HG03457 (cell line): ENCODE measurements around the gene NOBOX.
"Not testable (repeated sequence)": the region's sequence is repeated elsewhere in the genome, so short reads cannot be mapped to it uniquely, and the experiment has no call there.

ENCODE experiments used
- ATAC-seq: cut with Tn5 transposase; IDR thresholded peaks from one replicate; pipeline ENCODE4 v1.9.1; 2021; ENCODE audit warnings: moderate number of reproducible peaks; ENCODE audit not compliant: unreplicated experiment

NOBOX gene

DNA sequence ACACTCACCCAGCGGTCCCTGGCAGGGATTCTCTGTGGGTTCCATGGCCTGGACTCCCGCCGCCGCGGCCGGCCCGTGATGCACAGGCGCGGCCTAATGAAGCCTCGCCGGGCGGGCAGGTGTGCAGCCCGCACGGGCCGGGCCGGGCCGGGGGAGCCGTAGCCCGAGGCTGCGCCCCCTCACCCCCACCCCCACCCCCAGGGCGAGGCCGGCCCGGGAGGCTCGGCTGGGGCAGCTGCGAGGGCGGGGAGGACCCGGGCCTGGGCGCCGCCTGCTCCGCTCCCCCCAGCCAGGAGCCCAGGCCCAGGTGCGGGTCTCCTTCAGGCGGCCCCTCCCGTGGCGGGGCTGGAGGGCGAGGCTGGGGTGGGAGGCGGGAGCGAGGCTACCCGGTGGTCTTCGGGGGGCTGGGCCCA lies at the start of gene NOBOX:
NOBOX (minus strand) TSS at position 45 of the 413 bp plus-strand sequence.
- ATAC-seq: no peak

DNA sequence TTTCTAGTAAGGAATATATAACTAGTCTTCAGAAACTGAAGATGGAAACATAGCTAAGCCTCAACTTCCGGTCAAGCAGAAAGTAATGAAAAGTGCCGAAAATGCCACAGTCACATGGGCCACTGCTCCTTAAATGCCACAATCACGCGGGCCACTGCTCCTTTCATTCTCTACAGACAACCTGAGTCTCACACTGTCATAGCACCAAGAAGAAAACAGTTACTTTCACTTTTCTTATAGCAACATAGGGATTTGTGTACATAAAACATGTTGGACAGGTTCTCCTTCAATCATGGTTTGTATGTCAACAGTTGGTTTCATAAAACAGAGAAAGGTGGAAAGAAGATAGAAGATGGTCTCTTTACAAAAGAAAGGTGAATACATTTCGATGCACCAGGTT lies 48.6 kb upstream of the NOBOX start:
- ATAC-seq: no peak

DNA sequence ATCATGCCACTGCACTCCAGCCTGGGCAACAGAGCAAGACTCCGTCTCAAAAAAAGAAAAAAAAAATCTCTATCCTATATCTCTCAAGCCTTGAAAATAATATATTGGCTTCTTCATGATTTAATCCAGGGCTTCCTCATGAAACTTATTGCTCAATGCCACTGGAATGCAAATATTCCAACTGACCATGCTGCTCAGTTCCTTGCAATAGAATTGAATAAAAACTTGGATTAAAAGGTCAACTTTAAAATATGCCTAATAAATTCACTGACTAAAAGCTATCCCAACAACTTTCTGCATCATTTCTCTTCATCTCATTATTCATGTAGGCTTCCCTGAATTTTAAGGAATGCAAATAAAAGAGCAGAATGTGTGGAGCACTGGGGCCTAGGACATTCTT lies 42.1 kb upstream of the NOBOX start:
- ATAC-seq: no peak

DNA sequence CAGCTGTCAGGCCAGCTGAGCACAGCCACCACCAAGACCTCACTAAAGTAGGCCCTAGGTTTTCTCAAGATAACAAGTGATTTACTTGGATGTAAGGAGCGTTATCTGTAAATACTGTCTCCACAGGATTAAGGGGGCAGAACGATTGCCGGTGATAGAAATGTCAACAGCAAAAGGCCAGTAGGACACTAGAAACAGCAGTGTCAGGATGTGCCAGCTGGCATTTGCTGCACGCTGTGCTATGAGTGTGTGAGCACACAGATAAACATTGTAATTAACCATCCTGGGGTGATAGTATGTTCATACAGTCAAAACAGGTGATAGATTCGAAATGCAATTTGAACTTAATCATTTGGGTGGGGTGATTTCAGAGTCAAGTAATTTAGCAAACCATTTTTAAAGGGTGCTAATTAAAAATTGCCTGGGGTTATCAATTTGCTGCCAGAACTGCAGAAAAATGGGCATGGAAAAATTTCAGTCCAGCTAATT lies 36.3 kb upstream of the NOBOX start:
- ATAC-seq: no peak

DNA sequence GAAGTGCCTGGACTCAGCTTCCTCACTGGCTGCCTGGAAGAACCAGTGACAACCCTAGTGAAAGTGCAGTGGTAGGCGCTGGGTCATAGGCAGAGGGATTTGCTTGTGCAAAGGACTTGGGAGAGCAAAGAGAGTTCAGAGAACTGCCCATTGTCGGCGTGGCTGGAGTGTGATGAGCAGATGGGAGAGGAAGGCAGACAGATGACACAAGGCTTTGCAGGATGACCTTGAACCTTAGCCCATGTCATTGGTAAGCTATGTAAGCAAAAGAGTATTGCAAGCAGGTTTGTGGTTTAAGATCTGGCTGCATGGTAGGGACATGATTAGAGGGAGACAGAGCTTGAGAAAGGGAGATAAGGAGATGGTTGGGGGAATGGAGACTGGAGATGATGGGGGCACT lies 35.3 kb upstream of the NOBOX start:
- ATAC-seq: no peak

DNA sequence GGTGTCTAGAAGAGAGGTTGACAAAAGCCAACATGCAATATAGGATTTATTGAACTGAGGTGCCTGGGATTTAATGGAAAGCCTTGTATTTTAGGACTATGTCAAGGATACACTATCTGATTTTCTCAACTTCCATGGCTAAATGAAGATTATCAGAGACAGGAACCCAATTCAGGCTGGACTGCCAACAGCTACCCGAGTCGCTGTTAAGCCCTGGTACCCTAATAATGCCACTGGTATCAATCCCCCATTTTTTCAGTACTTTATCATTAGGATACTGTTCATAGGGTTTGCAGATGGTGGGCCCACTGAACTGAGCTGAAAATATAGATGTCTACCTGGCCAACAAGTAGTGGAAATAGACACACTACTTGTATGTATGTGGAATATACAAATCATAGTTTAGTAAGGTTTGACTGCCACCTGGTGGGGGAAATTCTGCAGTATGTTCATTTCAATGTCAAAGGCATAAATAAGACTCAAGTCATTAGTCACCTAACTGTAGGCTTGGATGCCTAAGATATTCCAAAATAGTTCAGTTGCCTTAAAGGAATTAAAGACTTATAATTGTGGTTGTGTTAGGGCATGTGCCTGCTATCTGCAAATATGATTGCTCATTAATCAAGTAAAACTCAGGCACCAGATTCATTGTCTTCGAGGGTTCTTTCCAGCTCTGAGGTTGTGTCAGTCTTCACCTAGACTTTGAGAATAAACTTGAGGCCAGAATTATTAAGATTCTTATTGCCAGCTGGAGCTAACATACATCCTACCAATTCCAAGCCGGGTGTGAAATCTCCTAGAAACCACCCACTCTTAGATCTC lies 34.1 kb upstream of the NOBOX start:
- ATAC-seq: peak; percentile 74

DNA sequence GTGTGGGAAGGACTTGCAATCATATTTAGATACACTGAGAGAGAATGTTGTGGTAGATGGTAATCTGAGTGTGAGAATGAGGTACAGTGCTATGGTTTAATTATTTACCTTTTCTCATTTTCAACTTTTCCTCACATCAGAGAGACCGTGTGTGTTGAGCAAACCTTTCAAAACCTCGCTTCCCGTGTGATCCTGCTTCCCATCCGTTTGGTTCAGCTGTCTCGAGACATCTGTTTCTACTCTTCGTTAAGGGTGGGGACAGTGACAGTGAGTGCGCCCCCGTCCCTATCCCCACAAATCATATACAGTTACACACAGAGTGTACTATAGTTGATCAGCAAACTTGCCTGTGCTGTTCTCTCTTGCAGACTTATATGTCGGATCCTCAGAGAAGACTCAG lies 33.0 kb upstream of the NOBOX start:
- ATAC-seq: no peak

DNA sequence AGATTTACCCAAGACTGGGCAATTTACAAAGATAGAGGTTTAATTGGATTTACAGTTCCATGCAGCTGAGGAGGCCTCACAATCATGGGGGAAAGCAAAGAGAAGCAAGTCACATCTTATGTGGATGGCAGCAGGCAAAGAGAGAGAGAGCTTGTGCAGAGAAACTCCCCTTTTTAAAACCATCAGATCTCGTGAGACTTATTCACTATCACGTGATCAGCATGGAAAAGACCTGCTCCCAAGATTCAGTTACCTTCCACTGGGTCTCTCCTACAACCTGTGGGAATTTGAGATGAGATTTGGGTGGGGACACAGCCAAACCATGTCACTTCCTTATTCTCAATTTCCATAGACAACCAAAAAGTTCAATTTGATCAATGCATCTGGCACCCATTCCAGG lies 24.9 kb upstream of the NOBOX start:
- ATAC-seq: no peak

DNA sequence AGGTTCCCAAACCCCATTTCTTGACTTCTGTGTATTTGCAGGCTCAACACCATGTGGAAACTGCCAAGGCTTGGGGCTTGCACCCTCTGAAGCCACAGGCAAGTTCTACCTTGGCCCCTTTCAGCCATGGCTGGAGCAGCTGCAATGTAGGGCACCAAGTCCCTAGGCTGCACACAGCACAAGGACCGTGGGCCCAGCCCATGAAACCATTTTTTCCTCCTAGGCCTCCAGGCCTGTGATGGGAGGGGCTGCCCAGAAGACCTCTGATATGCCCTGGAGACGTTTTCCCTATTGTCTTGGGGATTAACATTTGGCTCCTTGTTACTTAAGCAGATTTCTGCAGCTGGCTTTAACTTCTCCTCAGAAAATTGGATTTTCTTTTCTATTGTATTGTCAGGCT lies 24.0 kb upstream of the NOBOX start:
- ATAC-seq: not testable (repeated sequence)

DNA sequence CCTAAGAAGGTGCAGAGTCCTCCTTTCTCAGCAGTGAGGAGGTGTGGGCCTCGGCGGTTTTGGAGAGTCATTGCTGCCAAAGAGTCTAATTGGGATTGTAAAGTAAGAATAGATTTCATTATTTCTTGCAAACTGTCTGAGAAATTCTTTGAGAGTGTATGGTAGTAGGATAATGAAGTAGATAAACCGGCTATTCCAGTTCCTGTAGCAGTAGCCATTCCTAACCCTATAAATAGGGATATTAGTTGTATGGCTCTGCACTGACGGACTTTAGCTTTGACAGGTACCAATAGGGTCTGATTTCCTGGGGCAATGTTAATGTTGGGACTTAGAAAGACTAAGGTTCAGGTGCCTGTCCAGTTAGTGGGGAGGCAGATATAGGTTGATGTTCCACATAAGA lies 15.4 kb upstream of the NOBOX start:
- not testable (repeated sequence) for ATAC-seq

DNA sequence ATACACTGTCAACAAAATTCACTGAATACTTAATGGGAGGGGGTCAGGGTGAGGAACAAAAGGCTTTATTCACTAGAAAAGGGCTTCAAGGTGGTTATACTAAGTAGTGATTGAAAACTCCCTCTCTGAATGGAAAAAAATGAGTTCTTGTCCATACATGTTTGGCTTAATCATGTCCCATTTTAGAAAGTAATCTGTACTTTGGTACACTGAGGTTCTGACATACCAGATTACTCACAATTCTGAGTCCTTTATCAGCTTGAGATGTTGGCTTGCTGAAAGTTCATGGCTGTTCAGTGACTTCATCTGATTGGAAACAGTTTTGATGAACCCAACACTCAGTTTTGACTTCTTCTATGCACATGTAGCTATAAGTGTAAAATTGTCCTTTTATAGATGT lies 12.8 kb upstream of the NOBOX start:
- ATAC-seq: no peak

DNA sequence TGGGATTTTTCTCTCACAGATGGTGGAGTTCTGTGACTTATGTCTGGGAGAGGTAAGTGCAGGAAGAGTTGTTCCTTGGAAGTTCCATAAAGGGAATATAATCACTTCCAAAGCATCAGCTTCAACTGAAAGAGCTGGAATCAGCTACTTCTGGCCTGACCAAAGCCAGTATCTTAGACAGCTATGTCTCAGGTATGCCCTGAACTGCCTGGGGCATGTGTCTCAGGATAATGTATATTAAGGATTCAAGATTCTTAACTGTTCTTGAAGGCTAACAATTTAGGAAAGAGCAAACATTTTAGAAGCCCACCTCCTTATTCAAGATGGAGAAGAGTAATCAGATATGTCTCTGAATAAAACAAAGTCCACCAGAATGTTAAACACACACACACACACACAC lies 12.4 kb upstream of the NOBOX start:
- ATAC-seq: no peak

DNA sequence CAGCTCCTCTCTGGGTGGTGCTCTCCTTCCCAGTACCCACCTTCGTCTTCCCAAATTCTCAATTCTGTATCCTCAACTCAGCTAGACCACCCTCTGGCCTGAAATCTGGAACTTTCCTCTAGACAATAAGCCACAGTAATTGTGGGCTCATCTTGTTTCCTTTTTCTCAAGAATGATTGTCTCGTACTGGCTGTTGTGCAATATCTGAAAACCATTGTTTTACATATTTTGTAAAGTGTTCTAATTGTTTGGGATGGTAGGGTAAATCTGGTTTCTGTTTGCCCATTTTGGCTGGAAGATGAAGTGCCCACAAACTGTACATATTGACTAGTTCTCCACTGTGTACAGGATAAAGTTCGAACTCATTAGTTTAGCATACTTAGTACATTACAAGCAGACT lies 11.3 kb upstream of the NOBOX start:
- no peak for ATAC-seq

DNA sequence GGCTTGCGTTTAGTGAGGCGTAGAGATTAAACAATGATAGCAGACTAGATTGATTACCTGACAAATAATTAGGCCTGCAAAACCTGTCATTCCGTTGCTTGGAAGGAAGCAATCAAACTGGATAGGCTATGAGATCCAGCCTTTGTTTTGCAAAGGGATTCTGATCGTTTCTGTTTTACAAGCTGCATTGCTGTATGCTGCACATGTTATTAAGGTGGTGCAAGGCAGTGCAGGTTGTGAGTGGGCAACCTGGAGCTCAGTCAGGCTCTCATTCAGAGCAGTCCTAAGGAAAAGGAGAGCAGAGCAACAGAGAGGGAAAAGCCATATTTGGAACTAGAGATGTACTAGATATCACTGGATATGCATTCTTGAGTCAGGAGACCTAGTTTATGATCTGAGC lies 6.9 kb upstream of the NOBOX start:
- no peak for ATAC-seq

DNA sequence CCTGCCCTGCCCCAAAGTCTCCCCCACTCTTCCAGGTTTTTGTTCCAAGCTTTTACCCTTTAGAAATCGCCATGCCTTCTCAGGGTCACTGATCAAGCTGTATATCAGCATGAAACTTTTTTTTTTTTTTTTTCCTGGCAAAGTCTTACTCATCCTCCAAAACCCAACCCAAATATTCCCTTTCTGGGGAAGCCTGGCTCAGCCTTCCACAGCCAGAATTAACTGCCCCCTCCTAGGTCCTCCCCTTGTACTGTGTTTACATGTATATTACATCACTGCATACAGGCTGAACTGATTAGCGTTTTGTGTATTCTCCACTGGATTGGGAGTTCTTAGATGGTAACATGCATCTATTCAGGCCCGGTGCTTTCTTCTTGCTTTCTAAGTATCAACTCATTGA lies 4.6 kb upstream of the NOBOX start:
- ATAC-seq: no peak

DNA sequence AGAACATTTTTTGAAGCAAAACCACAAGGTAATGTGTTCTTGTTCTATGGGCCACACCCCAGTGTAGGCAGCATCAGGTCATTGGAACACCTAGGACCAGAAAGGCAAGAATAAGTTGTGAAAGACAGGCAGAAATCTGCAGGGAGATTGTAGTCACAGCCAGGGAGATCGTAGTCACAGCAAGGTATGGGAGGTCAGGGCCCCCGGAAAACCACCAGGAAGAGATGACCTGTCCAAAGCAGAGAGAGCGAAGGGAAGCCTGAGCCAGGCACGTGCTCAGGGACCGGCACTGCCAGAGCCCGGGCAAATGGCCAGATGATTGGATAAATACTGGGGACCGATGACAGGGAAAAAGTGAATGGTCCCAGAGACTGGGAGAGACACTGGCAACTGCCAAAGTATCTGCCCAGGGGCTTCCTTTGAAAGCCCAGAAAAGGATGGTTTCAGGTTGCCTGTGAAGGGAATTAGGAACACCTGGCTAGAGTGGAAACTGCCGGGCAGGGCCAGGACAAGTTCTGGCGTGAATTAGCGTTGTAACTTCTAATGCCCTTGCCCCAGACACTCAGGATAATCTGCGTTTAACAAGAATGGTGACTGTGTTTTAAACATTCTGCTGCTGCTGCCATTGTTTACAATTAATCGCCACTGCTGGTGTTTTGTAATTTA lies 3.9 kb upstream of the NOBOX start:
- no peak for ATAC-seq

DNA sequence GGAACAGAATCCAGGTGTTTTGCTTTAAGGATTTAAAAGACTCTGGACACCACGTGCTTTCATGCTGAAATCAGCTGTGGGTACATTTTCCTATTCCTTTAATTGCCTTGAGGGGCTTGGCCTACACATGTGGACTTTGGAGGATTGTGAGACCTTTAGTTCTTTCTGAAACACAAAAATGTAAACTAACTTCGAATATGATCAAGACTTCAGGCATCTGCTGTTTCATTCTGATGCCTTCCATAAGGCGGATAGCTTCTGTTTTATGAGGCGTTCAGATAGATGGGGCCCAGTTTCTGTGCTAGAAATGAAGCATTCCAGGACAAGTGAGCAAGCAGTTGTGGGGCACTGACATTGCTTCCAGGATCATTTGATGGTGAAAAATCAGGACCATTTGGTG lies 1.5 kb upstream of the NOBOX start:
- no peak for ATAC-seq

DNA sequence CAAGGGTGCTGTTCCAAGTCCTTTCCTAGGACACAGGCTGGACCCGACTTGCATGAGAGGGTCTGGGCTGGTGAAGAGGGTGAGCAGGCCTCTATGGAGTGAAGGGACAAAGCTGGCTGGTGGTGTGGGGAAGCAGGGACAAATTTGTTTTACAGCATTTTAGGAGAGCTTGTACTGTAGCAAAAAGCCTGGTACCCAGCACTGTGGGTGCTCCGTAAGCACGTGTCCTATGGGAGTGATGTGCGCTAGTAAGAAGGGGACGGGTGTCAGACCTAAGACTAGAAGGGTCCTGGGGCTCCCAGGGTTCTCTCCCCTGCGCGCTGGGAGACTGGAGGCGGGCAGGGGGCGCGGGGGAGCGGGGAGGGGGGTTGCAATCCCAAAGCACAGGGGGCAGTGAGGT lies 391 bp downstream of the NOBOX start:
- no peak for ATAC-seq

DNA sequence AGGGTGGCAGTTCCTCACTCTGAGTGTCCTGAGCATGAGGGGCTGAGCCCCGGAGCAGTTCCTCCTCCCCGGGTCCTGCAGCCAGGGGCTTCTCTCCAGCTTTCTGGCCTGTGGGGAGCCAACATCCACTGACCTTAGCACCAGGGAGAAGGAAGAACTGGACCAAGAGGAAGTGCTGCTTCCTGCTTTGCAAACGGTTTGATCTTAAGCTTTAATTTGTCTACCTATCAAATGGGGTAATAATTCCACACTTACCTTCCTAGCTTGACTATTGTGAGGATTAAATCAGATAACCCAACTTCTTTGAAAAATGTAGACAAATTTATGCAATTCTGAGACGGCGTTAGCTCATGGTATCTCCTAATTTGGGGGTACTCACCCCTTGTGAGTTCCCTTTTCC lies 2.0 kb downstream of the NOBOX start:
- no peak for ATAC-seq

DNA sequence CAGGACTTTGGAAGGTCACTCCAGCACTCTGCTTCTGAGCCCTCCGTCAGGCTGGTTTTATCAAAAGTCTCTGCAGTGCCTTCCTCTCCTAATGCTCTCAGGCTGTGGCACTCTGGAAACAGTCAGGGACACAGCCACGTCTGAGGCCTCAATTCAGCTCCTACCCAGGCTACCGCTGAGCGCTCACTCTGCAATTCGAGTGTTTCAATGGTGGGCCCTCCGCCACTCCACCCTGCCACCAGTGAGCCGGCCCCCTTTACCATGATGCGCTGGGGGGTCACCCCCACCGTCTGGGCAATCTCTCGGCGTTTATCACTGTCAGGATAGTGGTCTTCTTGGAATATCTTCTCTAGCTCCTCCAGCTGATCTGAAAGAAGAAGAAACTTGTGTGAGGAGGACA lies 3.5 kb downstream of the NOBOX start:
- ATAC-seq: no peak

DNA sequence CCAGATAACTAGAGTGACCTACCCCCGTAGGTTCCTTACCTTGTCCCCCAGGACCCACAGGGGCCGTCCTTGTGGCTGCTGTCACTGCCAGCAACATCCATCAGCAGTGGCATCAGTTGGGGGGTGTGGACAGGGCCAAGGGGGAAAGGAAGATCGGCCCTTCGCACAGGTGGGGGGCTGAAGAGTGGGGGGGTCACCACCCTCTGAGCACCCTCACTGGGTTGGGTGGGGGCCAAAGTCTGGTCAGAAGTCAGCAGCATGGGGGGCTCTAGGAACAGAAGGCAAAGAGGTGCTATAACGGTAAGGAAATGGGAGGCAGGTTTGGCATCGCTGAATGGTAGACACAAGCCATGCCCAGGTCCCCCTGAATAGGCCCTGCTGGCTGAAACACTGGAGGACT lies 4.6 kb downstream of the NOBOX start:
- ATAC-seq: no peak

DNA sequence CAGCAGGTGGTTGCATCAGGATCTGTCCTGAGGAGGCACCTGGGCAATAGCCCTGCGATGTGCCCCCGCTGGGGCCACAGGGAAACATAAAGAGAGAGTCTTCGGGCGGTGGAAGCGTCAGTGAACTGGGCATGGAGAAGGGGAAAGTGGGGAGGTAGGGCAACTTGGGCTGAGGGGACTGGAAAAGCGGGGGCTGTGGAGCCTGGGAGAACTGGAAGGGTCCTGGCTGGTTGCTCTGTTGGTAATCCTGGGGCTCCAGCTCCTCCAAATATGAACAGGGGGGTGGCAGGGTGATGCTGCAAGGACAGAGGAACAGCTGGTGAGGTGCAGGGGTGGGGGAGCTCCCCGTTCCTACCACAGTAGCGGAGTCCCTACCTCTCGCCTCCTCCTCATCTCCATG lies 5.2 kb downstream of the NOBOX start:
- no peak for ATAC-seq

DNA sequence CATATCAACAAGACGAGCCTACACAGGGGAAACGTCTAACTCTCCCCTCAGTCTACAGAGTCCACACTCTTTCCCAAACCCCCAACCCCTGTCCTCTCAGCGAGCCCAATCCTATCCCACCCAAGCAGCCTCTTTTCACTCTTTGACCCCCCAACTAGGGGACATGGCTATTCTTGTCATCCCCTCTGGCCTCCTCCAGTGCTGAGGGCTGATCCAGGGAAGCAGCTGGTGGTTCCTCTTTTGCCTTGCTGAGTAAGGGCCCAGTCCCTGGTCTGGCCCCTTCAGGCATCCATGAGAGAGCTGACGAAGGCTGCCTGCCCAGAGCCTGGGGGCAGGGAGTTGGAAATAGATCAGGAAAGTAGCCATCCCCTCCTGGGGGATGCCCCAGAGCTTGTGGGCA lies 6.4 kb downstream of the NOBOX start:
- ATAC-seq: no peak
